NCI-H1092 treated with DMSO at 0.1 percent for 48 hours (cell line): ENCODE results near the gene ANKRD33B.
A peak's percentile ranks its signal among the peaks of the same experiment; 100 is the strongest.
"Not testable (repeated sequence)": the region's sequence is repeated elsewhere in the genome, so short reads cannot be mapped to it uniquely, and the experiment has no call there.

Experiments
- DNase-seq: peaks from one replicate; lab custom pipeline; 2025; lab: John Stamatoyannopoulos, UW

ANKRD33B gene

GRCh38 chr5:10595293-10595671 lies 31.4 kb downstream of the ANKRD33B start:
- DNase-seq, result no peak

- no peak for DNase-seq
These were observed 31.9 kb downstream of the ANKRD33B start for GRCh38 chr5:10595672-10596309.

- DNase-seq, result no peak
These were observed 32.4 kb downstream of the ANKRD33B start for GRCh38 chr5:10596310-10596703.

- no peak for DNase-seq
These were observed 33.1 kb downstream of the ANKRD33B start for GRCh38 chr5:10596886-10597451.

GRCh38 chr5:10599113-10599512 lies 35.2 kb downstream of the ANKRD33B start:
- DNase-seq, result no peak

GRCh38 chr5:10599862-10600284 lies 36.0 kb downstream of the ANKRD33B start:
- no peak for DNase-seq

GRCh38 chr5:10600626-10601245 lies 36.9 kb downstream of the ANKRD33B start:
- no peak for DNase-seq

GRCh38 chr5:10601246-10602030 lies 37.6 kb downstream of the ANKRD33B start:
- peak; percentile 97 for DNase-seq

- DNase-seq, result no peak
These were observed 38.3 kb downstream of the ANKRD33B start for GRCh38 chr5:10602031-10602806.

GRCh38 chr5:10604975-10605374 lies 41.1 kb downstream of the ANKRD33B start:
- no peak for DNase-seq

GRCh38 chr5:10606632-10607022 lies 42.8 kb downstream of the ANKRD33B start:
- DNase-seq, result not testable (repeated sequence)

GRCh38 chr5:10607023-10607665 lies 43.3 kb downstream of the ANKRD33B start:
- DNase-seq, result peak; percentile 27

- DNase-seq, result no peak
These were observed 43.8 kb downstream of the ANKRD33B start for GRCh38 chr5:10607666-10608073.

- DNase-seq, result not testable (repeated sequence)
These were observed 44.2 kb downstream of the ANKRD33B start for GRCh38 chr5:10608081-10608480.

GRCh38 chr5:10610058-10610457 lies 46.2 kb downstream of the ANKRD33B start:
- no peak for DNase-seq

GRCh38 chr5:10611290-10611689 lies 47.4 kb downstream of the ANKRD33B start:
- DNase-seq, result no peak

- DNase-seq, result no peak
These were observed 48.4 kb downstream of the ANKRD33B start for GRCh38 chr5:10612251-10612650.

GRCh38 chr5:10615693-10616092 lies 51.8 kb downstream of the ANKRD33B start:
- no peak for DNase-seq

- no peak for DNase-seq
These were observed 53.2 kb downstream of the ANKRD33B start for GRCh38 chr5:10617103-10617502.

GRCh38 chr5:10618311-10618710 lies 54.4 kb downstream of the ANKRD33B start:
- DNase-seq, result no peak

- DNase-seq, result no peak
These were observed 55.8 kb downstream of the ANKRD33B start for GRCh38 chr5:10619649-10620048.
